HG03095 (cell line): Measurements from ENCODE around the gene KIR3DL1.
"Not testable (repeated sequence)": the region's sequence is repeated elsewhere in the genome, so short reads cannot be mapped to it uniquely, and the experiment has no call there.

Experiments used
- ATAC-seq: cut with Tn5 transposase; IDR thresholded peaks from one replicate; pipeline ENCODE4 v1.9.1; 2021; ENCODE audit warnings: moderate library complexity; ENCODE audit not compliant: unreplicated experiment

The KIR3DL1 gene

DNA sequence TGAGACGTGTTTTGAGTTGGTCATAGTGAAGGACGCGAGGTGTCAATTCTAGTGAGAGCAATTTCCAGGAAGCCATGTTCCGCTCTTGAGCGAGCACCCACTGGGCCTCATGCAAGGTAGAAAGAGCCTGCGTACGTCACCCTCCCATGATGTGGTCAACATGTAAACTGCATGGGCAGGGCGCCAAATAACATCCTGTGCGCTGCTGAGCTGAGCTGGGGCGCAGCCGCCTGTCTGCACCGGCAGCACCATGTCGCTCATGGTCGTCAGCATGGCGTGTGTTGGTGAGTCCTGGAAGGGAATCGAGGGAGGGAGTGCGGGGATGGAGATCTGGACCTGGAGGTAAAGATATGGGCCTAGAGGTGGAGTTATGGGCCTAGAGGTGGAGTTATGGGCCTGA is at the start of gene KIR3DL1:
TSS of gene KIR3DL1 (plus strand) at position 218 of the 400 bp plus-strand sequence.
- not testable (repeated sequence) for ATAC-seq

DNA sequence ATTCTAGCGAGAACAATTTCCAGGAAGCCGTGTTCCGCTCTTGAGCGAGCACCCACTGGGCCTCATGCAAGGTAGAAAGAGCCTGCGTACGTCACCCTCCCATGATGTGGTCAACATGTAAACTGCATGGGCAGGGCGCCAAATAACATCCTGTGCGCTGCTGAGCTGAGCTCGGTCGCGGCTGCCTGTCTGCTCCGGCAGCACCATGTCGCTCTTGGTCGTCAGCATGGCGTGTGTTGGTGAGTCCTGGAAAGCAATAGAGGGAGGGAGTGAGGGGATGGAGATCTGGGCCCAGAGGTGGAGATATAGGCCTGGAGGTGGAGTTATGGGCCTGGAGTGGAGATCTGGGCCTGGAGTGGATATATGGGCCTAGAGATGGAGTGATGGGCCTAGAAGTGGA is 46.6 kb upstream of the KIR3DL1 start, which contains the start of gene KIR2DL1:
TSS of gene KIR2DL1 (plus strand) at position 148 of the 400 bp plus-strand sequence. CDS start at position 206, 58 bp downstream.
- not testable (repeated sequence) for ATAC-seq

DNA sequence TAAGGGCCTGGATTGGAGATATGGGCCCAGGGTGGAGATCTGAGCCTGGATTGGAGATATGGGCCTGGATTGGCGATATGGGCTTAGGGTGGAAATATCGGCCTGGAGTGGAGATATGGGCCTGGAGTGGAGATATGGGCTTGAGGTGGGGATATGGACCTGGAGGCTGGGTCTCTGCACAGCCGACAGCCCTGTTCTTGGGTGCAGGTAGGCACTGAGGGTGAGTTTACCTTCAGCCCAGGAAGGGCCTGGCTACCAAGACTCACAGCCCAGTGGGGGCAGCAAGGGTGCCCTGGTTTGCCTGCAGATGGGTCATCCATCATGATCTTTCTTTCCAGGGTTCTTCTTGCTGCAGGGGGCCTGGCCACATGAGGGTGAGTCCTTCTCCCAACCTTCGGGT is 45.8 kb upstream of the KIR3DL1 start:
- not testable (repeated sequence) for ATAC-seq

DNA sequence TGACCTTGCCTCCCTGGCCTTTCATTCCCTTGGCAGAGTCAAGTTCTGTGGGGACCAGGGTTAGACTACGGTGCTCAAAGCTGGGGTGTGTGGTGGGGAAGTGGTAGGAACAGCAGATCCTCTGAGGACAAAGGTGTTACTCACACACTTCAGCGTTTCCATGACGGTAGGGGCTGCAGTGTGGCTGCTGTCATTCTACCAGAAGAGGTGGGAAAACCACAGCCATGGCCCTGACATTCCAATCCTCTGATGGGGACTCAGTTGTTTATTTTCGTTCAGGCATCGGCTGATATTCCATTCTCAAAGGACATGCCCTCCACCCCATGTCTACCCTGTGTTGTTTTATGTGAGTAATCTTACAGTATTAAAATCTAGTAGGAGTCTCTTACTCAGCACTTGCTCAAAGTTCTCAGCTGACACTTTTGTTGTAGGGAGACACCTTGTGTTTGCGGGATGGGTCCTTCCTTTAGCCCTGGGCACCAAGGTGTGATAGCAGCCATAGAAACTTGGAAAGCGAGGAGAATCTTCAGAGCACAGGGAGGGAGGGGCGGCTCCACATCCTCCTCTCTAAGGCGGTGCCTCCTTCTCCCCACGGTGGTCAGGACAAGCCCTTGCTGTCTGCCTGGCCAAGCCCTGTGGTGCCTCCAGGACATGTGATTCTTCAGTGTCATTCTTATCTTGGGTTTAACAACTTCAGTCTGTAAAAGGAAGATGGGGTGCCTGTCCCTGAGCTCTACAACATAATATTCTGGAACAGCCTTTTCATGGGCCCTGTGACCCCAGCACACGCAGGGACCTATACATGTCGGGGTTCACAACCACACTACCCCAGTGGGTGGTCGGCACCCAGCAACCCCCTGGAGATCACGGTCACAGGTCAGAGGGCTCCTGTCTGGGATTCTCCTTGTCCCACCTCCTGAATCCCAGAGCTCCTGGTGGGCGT is 45.0 kb upstream of the KIR3DL1 start:
- ATAC-seq: not testable (repeated sequence)

DNA sequence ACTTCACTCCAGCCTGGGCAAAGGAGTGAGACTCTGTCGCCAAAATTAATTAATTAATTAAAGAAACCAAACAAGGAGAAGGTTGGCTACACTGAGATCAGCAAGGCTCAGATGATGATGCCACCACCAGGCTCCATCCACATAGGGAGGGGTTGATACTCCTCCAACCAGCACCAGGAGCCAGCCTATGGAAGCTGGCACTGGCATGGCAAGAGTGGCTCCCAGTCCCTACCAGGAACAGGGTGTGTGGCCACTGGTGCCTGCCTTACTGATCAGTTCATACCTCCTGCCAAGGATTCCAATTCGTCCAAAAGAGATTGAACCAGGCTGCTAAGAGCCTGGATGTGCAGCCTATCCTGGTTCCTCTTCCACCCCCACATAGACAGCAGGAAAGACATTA is 43.6 kb upstream of the KIR3DL1 start:
- ATAC-seq: not testable (repeated sequence)

DNA sequence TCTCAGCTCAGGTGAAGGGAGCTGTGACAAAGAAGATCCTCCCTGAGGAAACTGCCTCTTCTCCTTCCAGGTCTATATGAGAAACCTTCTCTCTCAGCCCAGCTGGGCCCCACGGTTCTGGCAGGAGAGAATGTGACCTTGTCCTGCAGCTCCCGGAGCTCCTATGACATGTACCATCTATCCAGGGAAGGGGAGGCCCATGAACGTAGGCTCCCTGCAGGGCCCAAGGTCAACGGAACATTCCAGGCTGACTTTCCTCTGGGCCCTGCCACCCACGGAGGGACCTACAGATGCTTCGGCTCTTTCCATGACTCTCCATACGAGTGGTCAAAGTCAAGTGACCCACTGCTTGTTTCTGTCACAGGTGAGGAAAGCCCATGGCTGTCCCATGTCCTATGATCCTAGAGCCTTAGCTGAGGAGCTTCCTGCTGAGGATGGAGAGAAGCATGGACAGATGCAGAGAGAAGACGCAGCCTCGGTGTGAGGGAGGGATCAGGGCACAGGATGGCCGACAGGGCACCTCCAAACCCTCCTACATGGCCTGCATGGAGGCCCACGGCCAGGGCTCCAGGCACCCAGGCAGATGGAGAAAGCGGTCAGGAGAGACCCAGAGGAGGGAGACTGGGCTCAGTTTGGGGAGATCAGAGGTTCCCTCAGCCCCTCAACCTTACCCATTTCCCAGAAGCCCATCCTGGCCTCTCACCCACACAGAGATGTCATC is 41.0 kb upstream of the KIR3DL1 start:
- ATAC-seq: not testable (repeated sequence)

DNA sequence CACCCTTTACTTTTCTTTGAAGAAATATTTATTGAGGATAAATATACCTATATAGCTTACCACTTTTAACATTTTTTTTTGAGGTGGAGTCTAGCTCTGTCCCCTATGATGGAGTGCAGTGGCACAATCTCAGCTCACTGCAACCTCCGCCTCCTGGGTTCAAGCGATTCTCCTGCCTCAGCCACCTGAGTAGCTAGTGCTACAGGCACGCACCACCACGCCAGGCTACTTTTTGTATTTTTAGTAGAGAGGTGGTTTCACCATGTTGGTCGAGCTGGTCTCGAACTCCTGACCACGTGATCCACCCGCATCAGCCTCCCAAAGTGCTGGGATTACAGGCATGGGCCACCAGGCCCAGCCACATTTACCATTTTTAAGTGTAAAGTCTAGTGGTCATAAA is 40.4 kb upstream of the KIR3DL1 start:
- ATAC-seq: not testable (repeated sequence)

DNA sequence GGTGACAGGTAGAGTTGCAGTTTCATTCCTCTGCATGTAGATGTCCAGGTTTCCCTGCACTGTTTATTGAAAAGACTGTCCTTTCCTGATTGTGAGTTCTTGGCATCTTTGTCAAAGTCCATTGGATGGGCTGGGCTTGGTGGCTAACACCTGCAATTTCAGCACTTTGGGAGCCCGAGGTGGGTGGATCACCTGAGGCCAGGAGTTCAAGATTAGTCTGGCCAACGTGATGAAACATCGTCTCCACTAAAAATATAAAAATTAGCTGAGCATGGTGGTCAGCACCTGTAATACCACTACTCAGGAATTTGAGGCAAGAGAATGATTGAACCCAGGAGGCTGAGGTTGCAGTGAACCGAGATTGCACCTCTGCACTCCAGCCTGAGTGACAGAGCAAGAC is 38.4 kb upstream of the KIR3DL1 start:
- not testable (repeated sequence) for ATAC-seq

DNA sequence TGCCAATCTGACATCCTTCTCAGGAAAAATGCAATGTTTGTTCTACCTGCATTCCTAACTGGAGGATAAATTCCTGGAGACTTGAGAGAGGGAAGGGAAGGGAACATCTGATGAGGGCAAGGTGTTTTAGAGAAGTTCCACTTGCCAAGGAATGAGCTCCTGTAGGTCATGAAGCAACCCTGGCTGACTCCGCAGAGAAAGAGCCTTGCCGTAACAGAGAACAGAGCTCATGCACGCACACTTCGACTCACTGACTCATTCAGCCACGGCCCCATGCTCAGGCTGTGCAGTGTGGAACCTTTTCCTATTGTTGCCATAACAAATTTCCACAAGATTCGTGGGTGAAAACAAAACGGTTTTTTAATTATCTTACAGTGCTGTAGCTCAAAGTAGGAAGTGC is 37.4 kb upstream of the KIR3DL1 start:
- not testable (repeated sequence) for ATAC-seq

DNA sequence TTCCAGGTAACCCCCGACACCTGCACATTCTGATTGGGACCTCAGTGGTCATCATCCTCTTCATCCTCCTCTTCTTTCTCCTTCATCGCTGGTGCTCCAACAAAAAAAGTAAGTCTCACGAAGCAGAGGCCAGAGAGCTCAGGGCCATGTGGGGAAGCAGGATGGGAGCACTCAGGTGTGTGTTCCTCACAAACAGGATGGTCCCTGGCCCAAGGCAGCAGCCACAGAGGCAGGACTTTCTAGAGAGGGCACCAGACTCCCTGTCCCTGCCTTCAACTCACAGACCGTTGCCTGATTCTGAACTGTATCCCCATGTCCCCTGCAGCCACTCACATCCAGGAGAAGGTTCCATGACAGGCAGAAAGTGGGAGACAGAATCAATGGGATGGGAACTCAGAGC is 33.4 kb upstream of the KIR3DL1 start:
- not testable (repeated sequence) for ATAC-seq

DNA sequence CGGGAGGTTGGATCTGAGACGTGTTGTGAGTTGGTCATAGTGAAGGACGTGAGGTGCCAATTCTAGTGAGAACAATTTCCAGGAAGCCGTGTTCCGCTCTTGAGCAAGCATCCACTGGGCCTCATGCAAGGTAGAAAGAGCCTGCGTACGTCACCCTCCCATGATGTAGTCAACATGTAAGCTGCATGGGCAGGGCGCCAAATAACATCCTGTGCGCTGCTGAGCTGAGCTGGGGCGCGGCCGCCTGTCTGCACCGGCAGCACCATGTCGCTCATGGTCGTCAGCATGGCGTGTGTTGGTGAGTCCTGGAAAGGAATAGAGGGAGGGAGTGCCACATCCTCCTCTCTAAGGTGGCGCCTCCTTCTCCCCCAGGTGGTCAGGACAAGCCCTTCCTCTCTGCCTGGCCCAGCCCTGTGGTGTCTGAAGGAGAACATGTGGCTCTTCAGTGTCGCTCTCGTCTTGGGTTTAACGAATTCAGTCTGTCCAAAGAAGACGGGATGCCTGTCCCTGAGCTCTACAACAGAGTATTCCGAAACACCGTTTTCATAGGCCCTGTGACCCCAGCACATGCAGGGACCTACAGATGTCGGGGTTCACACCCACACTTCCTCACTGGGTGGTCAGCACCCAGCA is 30.1 kb upstream of the KIR3DL1 start:
- not testable (repeated sequence) for ATAC-seq

DNA sequence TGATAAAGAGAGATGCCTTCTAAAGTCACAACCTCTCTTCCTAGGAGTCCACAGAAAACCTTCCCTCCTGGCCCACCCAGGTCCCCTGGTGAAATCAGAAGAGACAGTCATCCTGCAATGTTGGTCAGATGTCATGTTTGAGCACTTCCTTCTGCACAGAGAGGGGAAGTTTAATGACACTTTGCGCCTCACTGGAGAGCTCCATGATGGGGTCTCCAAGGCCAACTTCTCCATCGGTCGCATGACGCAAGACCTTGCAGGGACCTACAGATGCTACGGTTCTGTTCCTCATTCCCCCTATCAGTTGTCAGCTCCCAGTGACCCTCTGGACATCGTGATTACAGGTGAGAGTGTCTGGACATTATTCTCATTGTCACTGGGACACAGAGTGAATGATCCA is 28.1 kb upstream of the KIR3DL1 start:
- not testable (repeated sequence) for ATAC-seq

DNA sequence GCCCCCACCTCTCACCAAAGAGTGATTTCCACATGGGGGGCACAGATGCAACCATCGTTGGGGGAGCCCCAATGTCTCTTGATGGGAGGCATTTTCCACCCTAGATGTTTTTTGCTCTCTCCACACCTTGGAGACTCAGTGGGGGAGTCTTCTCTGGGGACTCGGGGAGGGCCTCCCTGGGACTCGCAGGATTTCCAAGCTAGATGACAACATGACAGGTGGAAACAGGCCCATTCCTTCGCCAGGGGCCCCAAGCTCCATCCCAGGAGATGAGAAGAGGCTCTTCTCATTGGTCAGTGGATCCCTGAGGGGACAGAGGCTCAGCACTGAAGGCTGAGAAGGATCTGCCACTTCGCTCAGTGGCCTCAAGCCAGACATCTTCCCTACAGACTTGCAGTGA is 25.6 kb upstream of the KIR3DL1 start:
- ATAC-seq: no peak

DNA sequence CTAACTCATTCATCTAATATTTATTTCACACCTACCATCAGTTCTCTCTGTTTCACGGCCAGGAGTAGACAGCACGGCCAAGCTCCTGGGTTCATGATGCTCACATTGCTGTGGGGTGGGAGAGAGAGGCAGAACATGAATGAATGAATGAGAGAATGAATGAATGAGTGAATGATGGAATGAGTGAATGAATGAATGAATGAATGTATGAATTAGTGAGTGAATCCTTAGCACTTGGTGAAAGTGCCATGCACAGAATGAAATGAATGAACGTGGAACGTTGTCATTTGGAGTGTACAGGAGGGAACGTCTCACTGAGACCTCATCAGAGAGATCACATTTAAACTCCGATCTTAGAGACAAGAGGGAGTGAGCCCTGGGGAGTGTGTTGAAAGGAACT is 24.8 kb upstream of the KIR3DL1 start:
- ATAC-seq: no peak

DNA sequence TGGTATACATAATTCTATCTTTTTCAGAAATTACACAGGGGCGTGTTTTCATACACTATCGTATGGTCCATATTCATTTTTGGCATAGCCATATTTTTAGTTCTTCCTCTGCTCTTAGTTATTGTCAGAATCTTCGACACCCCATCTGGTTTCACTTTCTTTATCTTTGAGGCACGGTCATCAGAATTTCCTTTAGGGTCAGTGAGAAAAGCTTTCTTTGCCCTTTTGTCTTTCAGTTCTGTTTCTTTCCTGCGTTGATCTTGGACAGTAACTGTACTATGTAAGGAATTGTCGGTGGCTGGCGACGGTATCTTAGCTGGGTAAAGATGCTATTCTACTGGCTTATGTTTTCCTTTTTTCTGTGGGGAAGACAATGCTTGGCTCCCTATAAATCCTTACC is 23.5 kb upstream of the KIR3DL1 start:
- ATAC-seq: no peak

DNA sequence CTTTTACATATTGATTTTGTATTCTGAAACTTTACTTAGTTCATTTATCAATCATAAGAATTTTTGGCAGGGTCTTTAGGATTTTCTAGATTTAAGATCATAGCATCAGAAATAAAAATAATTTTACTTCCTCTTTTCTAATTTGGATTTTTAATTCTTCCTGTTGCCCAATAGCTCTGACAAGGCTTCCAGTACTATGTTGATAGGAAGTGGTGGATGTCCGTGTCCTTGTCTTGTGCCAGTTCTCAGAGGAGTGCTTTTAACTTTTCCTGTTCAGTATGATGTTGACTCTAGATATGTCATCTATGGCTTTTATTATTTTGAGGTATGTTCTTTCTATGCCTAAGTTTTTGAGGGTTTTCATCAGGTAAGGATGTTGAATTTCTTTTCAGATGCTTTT is 20.5 kb upstream of the KIR3DL1 start:
- ATAC-seq: no peak

DNA sequence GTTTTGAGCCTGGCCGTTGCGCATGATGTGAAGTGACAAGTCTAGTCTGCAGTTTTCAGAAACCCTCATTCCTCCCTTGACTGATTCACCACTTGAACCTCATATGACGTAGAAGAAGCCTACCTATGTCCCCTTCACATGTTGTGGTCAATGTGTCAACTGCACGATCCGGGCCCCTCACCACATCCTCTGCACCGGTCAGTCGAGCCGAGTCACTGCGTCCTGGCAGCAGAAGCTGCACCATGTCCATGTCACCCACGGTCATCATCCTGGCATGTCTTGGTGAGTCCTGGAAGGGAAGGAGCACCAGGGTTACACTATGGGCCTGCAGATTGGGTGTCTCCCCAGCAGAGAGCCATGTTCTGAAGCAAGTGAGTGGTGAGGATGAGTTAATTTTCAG is 12.9 kb upstream of the KIR3DL1 start, which contains the start of gene KIR2DL4:
TSS of gene KIR2DL4 (plus strand) at position 201 of the 400 bp plus-strand sequence. CDS start at position 243, 42 bp downstream.
- no peak for ATAC-seq

DNA sequence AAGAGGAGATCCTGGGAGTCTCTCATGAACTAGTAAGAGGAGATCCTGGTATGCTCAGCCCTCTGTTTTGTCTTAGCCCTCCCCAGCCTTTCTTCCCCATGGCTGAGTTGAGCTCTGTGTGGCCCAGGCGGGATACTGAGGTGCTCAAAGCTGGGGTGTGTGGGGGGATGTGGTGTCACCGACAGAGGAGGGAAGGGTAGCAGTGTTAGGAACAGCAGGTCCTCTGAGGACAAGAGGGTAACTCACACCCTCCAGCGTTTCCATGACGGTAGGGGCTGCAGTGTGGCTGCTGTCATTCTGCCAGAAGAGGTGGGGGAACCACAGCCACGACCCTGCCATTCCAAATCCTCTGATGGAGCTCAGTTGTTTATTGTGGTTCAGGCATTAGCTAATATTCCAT is 12.2 kb upstream of the KIR3DL1 start:
- ATAC-seq: no peak

DNA sequence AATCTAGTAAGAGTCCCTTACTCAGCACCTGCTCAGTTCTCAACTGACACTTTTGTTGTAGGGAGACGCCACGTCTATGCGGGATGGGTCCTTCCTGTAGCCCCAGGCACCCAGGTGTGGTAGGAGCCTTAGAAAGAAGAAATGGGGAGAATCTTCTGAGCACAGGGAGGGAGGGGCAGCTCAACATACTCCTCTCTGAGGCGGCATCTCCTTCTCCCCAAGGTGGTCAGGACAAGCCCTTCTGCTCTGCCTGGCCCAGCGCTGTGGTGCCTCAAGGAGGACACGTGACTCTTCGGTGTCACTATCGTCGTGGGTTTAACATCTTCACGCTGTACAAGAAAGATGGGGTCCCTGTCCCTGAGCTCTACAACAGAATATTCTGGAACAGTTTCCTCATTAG is 11.7 kb upstream of the KIR3DL1 start:
- no peak for ATAC-seq

DNA sequence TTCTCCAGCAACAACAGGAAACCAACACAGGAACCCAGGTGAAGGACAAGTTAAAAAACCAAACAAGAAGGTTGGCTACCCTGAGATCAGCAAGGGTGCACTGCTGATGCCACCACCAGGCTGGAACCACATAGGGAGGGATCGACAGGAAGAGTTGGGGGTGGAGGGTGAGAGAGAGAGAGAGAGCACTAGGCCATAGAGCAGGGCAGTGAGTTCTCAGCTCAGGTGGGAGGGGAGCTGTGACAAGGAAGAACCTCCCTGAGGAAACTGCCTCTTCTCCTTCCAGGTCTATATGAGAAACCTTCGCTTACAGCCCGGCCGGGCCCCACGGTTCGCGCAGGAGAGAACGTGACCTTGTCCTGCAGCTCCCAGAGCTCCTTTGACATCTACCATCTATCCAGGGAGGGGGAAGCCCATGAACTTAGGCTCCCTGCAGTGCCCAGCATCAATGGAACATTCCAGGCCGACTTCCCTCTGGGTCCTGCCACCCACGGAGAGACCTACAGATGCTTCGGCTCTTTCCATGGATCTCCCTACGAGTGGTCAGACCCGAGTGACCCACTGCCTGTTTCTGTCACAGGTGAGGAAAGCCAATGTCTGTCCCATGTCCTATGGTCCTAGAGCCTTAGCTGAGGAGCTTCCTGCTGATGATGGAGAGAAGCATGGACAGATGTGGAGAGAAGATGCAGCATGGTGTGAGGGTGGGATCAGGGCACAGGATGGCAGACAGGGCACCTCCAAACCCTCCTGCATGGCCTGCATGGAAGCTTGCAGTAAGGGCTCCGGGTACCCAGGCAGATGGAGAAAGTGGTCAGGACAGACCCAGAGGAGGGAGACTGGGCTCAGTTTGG is 10.4 kb upstream of the KIR3DL1 start:
- no peak for ATAC-seq
